ENCODE measurements around the gene HSPA4. TPM values are rescaled to one million over a fixed set of nuclear protein-coding genes. Genes with fewer than 3 reads are reported as not detected.

HSPA4 gene
- total and polyA plus RNA-seq, 2 experiments from 2014 or later = 101 to 111 TPM

DNA sequence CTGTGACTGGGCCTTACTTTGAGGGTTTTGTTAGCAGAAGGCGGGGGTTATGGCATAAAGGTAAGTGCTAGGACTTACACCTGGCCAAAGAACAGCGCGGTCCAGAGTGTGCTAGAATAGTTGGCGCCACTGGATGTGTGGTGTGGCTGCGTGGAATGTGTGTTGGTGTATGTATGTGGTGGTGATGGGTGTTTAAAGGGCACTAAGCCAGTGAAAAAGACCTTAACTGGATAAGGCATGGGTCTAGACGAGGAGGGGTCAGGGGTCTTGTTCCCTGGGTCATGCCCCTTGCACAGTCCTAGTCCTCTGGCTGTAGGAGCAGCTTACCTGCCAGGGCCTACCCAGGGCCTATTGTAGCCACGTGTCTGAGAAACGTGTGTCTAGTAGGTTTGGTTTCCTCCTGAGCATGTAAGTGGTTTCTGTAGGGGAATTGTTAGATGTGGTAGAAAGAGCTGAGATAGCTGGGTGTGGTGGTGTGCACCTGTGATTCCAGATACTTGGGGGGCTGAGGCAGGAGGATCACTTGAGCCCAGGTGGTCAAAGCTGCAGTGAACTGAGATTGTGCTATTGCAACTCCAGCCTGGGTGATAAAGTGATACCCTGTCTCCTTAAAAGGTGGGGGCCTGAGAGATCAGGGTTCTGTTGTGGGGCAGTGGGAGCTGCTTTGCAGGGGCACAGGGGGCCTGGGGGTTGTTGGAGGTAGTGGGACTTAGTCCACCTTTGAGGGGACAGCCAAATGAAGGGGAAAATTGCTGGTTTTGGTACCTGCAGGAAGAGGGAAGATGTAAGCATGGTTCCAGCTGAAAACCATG lies 55.2 kb downstream of the HSPA4 start:
- H3K79me2 ChIP-seq (ENCODE audit: insufficient read depth) = no peaks in the 10 kb centered on the region

DNA sequence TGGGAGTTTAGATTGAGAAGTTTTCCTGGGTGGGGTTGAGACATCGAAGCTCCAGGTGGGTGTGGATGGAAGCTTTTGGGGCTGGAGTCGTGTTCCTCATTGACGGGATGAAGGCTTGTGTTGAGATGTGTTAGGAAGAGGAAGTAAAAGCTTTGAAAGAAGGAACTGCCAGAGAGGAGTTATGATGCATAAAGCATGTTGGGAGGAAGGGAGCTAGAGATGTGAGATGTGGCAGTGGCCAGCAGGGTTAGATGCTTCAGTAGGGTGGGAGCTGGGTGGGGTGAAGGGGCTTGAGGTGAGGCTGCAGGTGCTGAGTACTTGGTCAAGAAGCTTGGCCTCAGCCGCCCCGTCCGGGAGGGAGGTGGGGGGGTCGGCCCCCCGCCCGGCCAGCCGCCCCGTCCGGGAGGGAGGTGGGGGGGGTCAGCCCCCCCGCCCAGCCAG lies 56.7 kb downstream of the HSPA4 start:
- Histone ChIP-seq H2AFZ (no peak overlapping the region), H3K4me3 (no peak overlapping the region), H3K27ac (no peak overlapping the region), H3K4me2 (ENCODE audit: unreplicated experiment) (no peak overlapping the region), H3K9ac (no peak overlapping the region), H4K20me1 (ENCODE audit: insufficient read depth) (no peaks in the 10 kb centered on the region), H3K4me1 (ENCODE audit: insufficient read depth) (0 out of 2 replicates have a peak, but pooled peaks cover 6% of the 10 kb centered on the region), H3K36me3 (ENCODE audit: low read depth) (peaks cover 22% of the 10 kb centered on the region), H3K9me3 (ENCODE audit: low read depth) (no peaks in the 10 kb centered on the region), H3K79me2 (ENCODE audit: insufficient read depth) (no peaks in the 10 kb centered on the region), H3F3A (ENCODE audit: insufficient read depth) (peaks cover 11% of the 10 kb centered on the region), H3K27me3 (replicated peaks; ENCODE audit: insufficient read depth) (no peaks in the 10 kb centered on the region), H3K9me2 (ENCODE audit: insufficient read depth) (no peaks in the 10 kb centered on the region)
- no peak for DNase-seq
- 3 to 26% methylated on average over 3 to 9 of the region's 13 CpGs for WGBS, 2 experiments (ENCODE audit: low coverage in 1 of 2, low lambda C conversion rate in 2 of 2, missing lambda C conversion rate in 2 of 2)
- in situ Hi-C loops (cut with MboI) = loop anchor here (25.0 kb wide), 1 partner anchor 829 kb away; no protein-coding TSS in a partner anchor
- TF ChIP-seq EZH2 (IDR thresholded peaks at IDR 0.05; ENCODE audit: insufficient read depth, poor library complexity, severe bottlenecking) (no peak), EZH2phosphoT487 (IDR thresholded peaks at IDR 0.05; ENCODE audit: insufficient read depth, low read depth) (no peak)

More for the DNA sequence above, 55.2 kb downstream of the HSPA4 start:
- H3K4me3 ChIP-seq = no peak overlapping the region
- H3K9me2 ChIP-seq (ENCODE audit: insufficient read depth) = no peaks in the 10 kb centered on the region
- no peaks in the 10 kb centered on the region for H3K27me3 ChIP-seq (replicated peaks; ENCODE audit: insufficient read depth)
- WGBS, 2 experiments (ENCODE audit: low coverage in 1 of 2, low lambda C conversion rate in 2 of 2, missing lambda C conversion rate in 2 of 2) = 92% methylated on average over 8 of the region's 8 CpGs
- no peak overlapping the region for H2AFZ ChIP-seq
- H3K4me2 ChIP-seq (ENCODE audit: unreplicated experiment) = no peak overlapping the region
- in situ Hi-C loops (cut with MboI) = loop anchor here (25.0 kb wide), 1 partner anchor 830 kb away; no protein-coding TSS in a partner anchor
- TF ChIP-seq EZH2phosphoT487 (IDR thresholded peaks at IDR 0.05; ENCODE audit: insufficient read depth, low read depth) = no peak
- TF ChIP-seq EZH2 (IDR thresholded peaks at IDR 0.05; ENCODE audit: insufficient read depth, poor library complexity, severe bottlenecking) = no peak
- H3K9me3 ChIP-seq (ENCODE audit: low read depth) = no peaks in the 10 kb centered on the region
- 0 out of 2 replicates have a peak, but pooled peaks cover 6% of the 10 kb centered on the region for H3K4me1 ChIP-seq (ENCODE audit: insufficient read depth)
- peaks cover 11% of the 10 kb centered on the region for H3F3A ChIP-seq (ENCODE audit: insufficient read depth)
- H4K20me1 ChIP-seq (ENCODE audit: insufficient read depth) = no peaks in the 10 kb centered on the region
- peaks cover 31% of the 10 kb centered on the region for H3K36me3 ChIP-seq (ENCODE audit: low read depth)
- H3K9ac ChIP-seq = no peak overlapping the region
- DNase-seq = no peak
- no peak overlapping the region for H3K27ac ChIP-seq

DNA sequence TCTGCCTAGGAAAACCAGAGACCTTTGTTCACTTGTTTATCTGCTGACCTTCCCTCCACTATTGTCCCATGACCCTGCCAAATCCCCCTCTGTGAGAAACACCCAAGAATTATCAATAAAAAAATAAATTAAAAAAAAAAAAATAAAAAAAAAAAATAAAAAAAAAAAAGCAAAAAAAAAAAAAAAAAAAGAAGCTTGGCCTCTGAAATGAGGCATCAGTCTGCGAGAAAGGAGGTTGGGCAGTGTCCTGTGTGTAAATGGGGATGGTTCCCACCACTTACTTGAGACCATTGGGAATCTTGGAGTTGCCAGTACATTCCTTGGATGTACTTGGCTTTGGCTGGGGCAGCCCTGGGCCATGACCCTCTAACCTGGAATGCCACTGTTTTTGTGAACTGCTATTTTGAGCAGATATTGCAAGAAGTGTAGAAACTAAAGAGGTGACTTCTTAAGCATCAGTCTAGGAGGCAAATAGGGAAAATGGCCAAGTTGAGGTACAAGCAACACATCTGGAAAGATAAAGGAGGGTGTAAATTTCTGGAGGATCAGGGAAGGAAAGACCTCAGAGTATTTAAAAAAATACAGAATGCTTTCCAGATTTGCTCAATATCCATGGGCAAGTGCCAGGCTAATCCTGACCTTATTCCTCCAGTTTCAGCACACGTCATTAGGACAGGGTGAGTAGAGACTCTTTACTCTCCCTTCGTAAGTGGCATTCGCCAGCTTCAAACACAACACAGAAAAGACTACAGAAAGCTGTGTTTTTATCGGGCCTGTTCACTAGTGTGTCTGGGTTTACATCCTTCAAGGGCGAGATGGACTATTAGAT lies 58.1 kb downstream of the HSPA4 start:
- H4K20me1 ChIP-seq (ENCODE audit: insufficient read depth) = no peaks in the 10 kb centered on the region
- 0 out of 2 replicates have a peak, but pooled peaks cover 6% of the 10 kb centered on the region for H3K4me1 ChIP-seq (ENCODE audit: insufficient read depth)
- 40 to 52% methylated on average over 6 of the region's 6 CpGs for WGBS, 2 experiments (ENCODE audit: low coverage in 1 of 2, low lambda C conversion rate in 2 of 2, missing lambda C conversion rate in 2 of 2)
- no peak overlapping the region for H3K27ac ChIP-seq
- peaks cover 8% of the 10 kb centered on the region for H3K36me3 ChIP-seq (ENCODE audit: low read depth)
- no peak overlapping the region for H2AFZ ChIP-seq
- in situ Hi-C loops (cut with MboI) = loop anchor here (25.0 kb wide), 1 partner anchor 827 kb away; no protein-coding TSS in a partner anchor
- no peaks in the 10 kb centered on the region for H3K27me3 ChIP-seq (replicated peaks; ENCODE audit: insufficient read depth)
- H3K9me3 ChIP-seq (ENCODE audit: low read depth) = no peaks in the 10 kb centered on the region
- H3F3A ChIP-seq (ENCODE audit: insufficient read depth) = peaks cover 3% of the 10 kb centered on the region
- DNase-seq = peak; percentile 52
- no peaks in the 10 kb centered on the region for H3K9me2 ChIP-seq (ENCODE audit: insufficient read depth)
- H3K4me2 ChIP-seq (ENCODE audit: unreplicated experiment) = no peak overlapping the region
- no peaks in the 10 kb centered on the region for H3K79me2 ChIP-seq (ENCODE audit: insufficient read depth)
- TF ChIP-seq EZH2phosphoT487 (IDR thresholded peaks at IDR 0.05; ENCODE audit: insufficient read depth, low read depth) (no peak), EZH2 (IDR thresholded peaks at IDR 0.05; ENCODE audit: insufficient read depth, poor library complexity, severe bottlenecking) (no peak)
- H3K4me3 ChIP-seq = no peak overlapping the region
- H3K9ac ChIP-seq = no peak overlapping the region

DNA sequence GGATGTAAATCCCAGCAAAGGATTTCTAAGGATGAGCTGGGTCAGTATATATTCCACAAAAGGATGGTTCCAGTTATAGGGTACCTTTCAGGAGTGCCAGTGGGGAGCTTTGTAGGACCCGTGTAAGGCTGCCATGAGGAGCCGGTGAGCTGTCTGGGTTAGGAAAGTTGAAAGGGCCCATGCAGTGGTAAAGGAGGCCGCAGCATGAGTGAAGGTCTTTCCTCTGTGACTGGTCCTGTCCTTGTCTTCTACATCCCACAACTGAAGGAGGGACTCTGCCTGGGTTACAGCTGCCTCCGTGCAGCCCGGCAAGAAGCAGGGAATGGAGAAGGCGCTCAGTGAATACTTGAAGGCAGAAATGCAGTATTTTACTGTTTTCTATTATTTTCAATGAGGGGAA lies 58.9 kb downstream of the HSPA4 start:
- H4K20me1 ChIP-seq (ENCODE audit: insufficient read depth) = no peaks in the 10 kb centered on the region
- H3K27me3 ChIP-seq (replicated peaks; ENCODE audit: insufficient read depth) = no peaks in the 10 kb centered on the region
- no peak for DNase-seq
- 0 out of 2 replicates have a peak overlapping the region, but pooled peaks have one; percentile 22 for H2AFZ ChIP-seq
- no peaks in the 10 kb centered on the region; the same call in none of the 2 replicates for H3F3A ChIP-seq (ENCODE audit: insufficient read depth)
- no peak overlapping the region for H3K27ac ChIP-seq
- H3K9me2 ChIP-seq (ENCODE audit: insufficient read depth) = no peaks in the 10 kb centered on the region
- in situ Hi-C loops (cut with MboI) = loop anchor here (25.0 kb wide), 1 partner anchor 827 kb away; no protein-coding TSS in a partner anchor
- 0 out of 2 replicates have a peak, but pooled peaks cover 6% of the 10 kb centered on the region for H3K4me1 ChIP-seq (ENCODE audit: insufficient read depth)
- TF ChIP-seq EZH2 (IDR thresholded peaks at IDR 0.05; ENCODE audit: insufficient read depth, poor library complexity, severe bottlenecking) (no peak), EZH2phosphoT487 (IDR thresholded peaks at IDR 0.05; ENCODE audit: insufficient read depth, low read depth) (no peak)
- H3K9ac ChIP-seq = no peak overlapping the region
- 62 to 69% methylated on average over 6 of the region's 6 CpGs for WGBS, 2 experiments (ENCODE audit: low coverage in 1 of 2, low lambda C conversion rate in 2 of 2, missing lambda C conversion rate in 2 of 2)
- no peak overlapping the region for H3K4me3 ChIP-seq
- no peaks in the 10 kb centered on the region for H3K79me2 ChIP-seq (ENCODE audit: insufficient read depth)
- no peaks in the 10 kb centered on the region for H3K36me3 ChIP-seq (ENCODE audit: low read depth)
- H3K9me3 ChIP-seq (ENCODE audit: low read depth) = no peaks in the 10 kb centered on the region
- no peak overlapping the region for H3K4me2 ChIP-seq (ENCODE audit: unreplicated experiment)
